ENCODE data around the gene JAZF1.
A peak's percentile ranks its signal among the peaks of the same experiment; 100 is the strongest.

Gene JAZF1

DNA sequence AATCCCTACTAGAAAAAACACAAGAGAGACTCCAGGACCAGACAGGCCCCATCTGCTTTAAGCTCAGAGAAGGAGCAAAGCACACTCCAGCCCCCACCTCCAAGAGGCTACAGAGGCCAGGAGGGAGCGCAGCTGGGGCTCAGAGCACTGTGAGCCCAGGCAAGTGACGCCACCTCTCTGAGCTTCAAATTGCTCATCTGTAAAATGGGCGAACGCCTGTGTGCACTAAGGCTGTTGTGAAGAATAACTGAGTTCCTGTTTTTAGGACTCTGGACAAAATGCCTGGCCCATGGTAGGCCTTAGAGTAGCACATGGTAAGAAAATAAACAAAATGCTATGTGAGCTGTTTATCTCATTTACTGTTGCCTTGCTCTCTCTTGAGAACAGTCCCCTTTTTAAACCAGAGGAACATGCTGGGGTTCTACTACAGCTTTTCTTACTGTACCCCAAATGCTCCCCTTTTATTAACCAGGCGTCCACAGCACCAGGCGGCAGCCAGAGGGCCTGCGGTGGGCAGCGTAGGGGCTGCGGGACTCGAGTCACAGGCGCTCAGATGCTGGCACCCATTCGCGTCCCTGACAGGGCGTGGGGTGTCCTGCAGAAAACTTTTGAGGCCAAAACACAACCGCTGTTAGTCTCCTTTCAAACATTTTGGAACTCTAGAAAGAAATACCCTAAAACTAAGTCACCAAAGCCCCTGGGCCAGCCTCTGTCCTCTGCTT lies 336.9 kb downstream of the JAZF1 start:
- no peak for DNase-seq (ENCODE audit: low spot score)
- FAIRE-seq: no peak

- FAIRE-seq (no peak), DNase-seq (ENCODE audit: low spot score) (no peak)
These were observed 337.7 kb downstream of the JAZF1 start for GRCh38 chr7:27842851-27843250.

GRCh38 chr7:27842094-27842692 lies 338.4 kb downstream of the JAZF1 start:
- no peak for FAIRE-seq
- DNase-seq (ENCODE audit: low spot score): no peak

DNA sequence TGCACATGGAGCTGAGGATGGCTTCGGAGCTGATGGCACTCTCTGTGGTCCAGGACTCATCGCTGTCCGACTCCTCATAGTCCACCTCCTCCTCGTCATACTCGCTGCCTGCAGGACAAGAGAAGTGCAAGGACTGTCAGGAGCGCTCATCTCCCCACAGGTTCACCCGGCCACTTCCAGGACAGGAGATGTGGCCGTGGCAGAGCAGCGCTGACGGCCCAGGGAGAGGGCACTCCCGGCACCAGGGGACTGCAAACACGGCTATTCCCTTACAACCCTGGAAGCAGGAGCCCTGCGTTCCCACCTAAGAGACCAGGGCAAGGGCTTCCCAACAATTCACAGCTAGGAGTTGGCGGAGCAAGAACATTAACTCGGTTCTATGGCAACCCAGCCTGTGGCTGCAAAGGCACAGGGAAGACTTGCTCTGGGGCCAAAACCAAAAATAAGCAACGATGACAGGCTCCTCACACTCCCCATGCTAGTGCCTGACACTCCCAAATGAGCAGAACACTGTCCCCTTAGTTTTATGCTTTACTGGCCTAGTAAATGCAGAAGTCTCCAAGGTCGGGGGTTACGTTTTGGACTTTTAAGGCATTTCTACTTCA lies 339.7 kb downstream of the JAZF1 start:
- FAIRE-seq (no peak), DNase-seq (ENCODE audit: low spot score) (no peak)

GRCh38 chr7:27840313-27840712 lies 340.3 kb downstream of the JAZF1 start:
- FAIRE-seq (no peak), DNase-seq (ENCODE audit: low spot score) (no peak)

DNA sequence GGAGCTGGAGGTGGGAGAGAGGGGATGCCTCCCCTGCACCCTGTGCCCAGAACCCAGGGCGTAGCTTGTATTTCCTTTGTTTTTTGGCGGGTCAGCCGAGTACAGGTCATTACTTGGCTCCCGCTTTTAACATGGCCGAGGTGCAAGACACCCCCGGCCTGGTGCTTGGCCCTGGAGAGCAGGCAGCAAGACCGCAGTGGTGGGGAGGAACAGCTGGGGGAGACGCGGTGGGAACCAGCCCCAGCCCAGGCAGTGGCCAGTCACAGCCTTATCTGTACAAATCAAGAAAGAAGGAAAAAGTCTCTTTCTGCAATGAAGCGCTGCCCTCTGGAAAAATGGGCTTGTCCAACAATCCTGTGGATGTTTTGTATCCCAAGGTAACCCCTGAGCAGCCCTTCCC lies 341.5 kb downstream of the JAZF1 start:
- DNase-seq (ENCODE audit: low spot score): no peak
- FAIRE-seq: no peak

- no peak for DNase-seq (ENCODE audit: low spot score)
- FAIRE-seq: no peak
These were observed 344.1 kb downstream of the JAZF1 start for GRCh38 chr7:27836536-27836935.

- DNase-seq (ENCODE audit: low spot score) (no peak), FAIRE-seq (no peak)
These were observed 345.2 kb downstream of the JAZF1 start for GRCh38 chr7:27835376-27835775.

DNA sequence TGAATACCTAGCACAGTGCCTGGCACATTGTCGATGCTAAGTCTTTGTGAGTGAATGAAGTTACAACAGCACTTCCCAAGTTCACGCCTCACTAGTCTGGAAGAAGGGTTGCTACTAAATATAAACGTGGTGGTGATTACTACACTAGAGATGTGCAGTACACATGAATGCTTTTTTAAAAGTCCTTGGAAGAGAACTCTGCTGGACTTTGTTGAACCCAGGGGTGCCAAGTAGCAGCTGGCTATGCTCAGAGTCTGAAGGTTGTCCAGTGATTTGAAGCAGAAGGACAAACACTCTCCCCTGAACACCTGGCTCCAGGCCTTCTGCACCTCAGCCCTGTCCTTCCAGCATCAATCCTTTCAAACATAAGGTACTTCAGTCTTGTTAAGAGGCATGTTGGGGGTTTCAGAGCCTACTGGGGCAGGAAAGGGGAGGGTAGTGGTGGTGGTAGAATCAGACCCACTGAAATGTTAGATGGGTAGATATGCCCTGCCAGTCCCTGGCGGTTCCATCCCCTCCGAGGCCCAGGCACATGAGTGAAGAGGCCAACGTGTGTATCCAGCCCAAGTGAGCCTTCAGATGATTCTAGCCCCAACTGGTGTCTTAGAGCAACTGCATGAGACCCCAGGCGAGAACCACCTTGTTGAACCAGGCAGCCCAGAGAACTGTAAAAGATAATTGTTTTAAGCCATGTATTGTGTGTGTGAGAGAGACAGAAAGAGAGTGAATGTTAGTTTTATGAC lies 346.2 kb downstream of the JAZF1 start:
- FAIRE-seq (peak; percentile 27), DNase-seq (ENCODE audit: low spot score) (no peak)

- FAIRE-seq: no peak
- no peak for DNase-seq (ENCODE audit: low spot score)
These were observed 354.2 kb downstream of the JAZF1 start for GRCh38 chr7:27826357-27826756.

DNA sequence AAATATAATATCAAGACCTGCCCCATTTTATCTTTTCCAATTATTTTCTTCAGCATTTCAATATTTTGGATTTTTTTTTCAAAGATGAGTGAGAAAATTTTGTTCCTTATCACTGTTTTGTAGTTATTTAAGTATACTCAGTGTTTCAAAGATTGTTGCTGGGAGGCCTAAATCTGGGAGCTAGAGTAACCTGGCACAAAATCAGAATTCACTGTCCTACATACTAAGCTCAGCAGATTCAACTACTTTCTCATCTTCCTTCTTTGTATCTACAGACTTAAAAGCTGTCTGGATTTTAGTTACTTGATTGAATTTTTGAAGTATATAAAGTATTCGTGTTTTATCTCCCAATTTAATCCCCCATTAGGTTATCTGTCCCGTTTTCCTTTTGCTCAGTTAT lies 354.7 kb downstream of the JAZF1 start:
- no peak for DNase-seq (ENCODE audit: low spot score)

GRCh38 chr7:27822245-27822644 lies 358.4 kb downstream of the JAZF1 start:
- FAIRE-seq (no peak), DNase-seq (ENCODE audit: low spot score) (no peak)

More for the DNA sequence above, 354.7 kb downstream of the JAZF1 start:
- no peak for FAIRE-seq

- DNase-seq (ENCODE audit: low spot score) (no peak), FAIRE-seq (no peak)
These were observed 367.9 kb downstream of the JAZF1 start for GRCh38 chr7:27812706-27813105.

GRCh38 chr7:27810186-27810585 lies 370.4 kb downstream of the JAZF1 start:
- DNase-seq (ENCODE audit: low spot score) (no peak), FAIRE-seq (no peak)

- FAIRE-seq: no peak
- DNase-seq (ENCODE audit: low spot score): no peak
These were observed 372.0 kb downstream of the JAZF1 start for GRCh38 chr7:27808626-27809025.

DNA sequence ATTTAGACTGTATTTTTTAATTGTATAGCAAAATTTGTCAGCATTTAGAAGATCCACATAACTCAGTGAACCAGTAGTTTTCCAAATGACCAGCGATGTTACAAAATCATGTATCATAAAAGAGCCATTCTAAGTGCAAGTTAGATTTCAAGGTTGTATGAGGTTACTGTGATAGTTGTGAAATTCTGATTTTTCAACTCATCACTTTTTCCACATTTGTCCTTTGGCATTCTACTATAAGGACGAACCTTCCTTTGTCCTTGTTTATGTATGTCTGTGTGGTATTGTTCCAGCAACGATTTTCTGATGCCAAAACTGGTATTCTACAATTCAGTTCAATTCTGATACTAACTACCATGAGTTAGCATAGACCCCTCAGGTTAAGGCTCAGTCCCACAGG lies 376.5 kb downstream of the JAZF1 start:
- FAIRE-seq (no peak), DNase-seq (ENCODE audit: low spot score) (no peak)

- DNase-seq (ENCODE audit: low spot score): no peak
- FAIRE-seq: no peak
These were observed 377.6 kb downstream of the JAZF1 start for GRCh38 chr7:27802999-27803398.

DNA sequence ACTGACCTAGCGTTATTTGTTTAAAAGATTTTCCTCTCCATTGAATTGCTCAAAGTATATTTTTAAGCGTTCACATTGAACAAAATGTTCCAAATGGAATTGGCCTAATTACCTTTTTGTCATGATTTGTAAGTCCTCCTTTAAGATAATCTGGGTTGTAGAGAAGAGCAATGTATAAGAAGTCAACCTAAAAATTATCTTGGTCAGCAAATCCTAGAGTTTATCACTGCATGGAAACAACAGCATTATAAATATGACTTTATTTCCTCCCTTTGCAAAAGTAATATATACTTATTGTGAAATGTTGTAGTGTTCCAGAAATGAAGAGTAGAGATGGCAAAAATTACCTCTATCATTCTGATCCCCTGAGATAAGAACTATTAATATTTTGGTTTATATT lies 381.4 kb downstream of the JAZF1 start:
- no peak for FAIRE-seq
- DNase-seq (ENCODE audit: low spot score): no peak

GRCh38 chr7:27795977-27796376 lies 384.6 kb downstream of the JAZF1 start:
- FAIRE-seq: no peak

GRCh38 chr7:27793780-27794179 lies 386.8 kb downstream of the JAZF1 start:
- DNase-seq (ENCODE audit: low spot score): no peak
- FAIRE-seq: no peak

More at GRCh38 chr7:27795977-27796376, 384.6 kb downstream of the JAZF1 start:
- DNase-seq (ENCODE audit: low spot score): no peak

- no peak for FAIRE-seq
These were observed 392.2 kb downstream of the JAZF1 start for GRCh38 chr7:27788437-27788836.

DNA sequence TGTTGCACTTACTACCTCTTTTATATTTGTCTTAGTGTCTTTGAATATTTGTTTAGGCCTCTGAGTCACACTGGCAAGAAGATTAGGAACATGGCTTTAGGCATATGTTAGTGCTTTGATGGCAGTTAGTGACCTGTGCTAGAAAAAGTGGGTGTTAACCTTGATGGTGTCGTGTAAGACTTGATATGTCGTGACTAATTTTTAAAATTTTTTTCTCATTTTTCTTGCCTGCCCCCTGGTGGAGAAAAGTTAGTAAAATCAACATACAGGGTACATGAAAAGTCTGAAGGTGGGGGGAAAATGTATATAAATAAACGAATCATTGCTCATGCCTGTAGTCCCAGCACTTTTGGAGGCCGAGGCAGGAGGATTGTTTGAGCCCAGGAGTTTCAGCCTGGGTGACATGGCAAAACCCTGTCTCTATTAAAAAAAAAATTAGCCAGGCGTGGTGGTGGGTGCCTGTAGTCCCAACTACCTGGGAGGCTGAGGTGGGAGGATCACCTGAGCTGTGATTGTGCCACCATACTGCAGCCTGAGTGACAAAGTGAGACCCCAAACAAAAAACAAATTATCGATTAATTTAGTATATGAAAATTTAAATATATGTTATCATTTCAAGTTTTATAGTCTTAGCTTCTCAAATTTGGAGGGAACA lies 396.1 kb downstream of the JAZF1 start:
- no peak for FAIRE-seq
- peak; percentile 40 for DNase-seq (ENCODE audit: low spot score)

More at GRCh38 chr7:27788437-27788836, 392.2 kb downstream of the JAZF1 start:
- no peak for DNase-seq (ENCODE audit: low spot score)

Measured in urothelium cell line (cell line).